CD14-positive monocyte (primary cell): ENCODE measurements around the gene FNDC1. TPM values are rescaled to one million over a fixed set of nuclear protein-coding genes. Genes with fewer than 3 reads are reported as not detected.

Experiments used
- DNase-seq, 3 donors: peaks; one replicate each; pipeline ENCODE4 v3.0.0-alpha.2; 2011 to 2022
- H2AFZ ChIP-seq: 2 replicates; pipeline ENCODE4 v1.6.0; 2012; ENCODE audit warnings: mild to moderate bottlenecking, low read depth, low read length, inconsistent platforms; ENCODE audit not compliant: insufficient read depth, poor library complexity, severe bottlenecking
- H3K27ac ChIP-seq, 2 donors: 1 replicate in 1 of 2; 2 replicates in 1 of 2; pipeline ENCODE4 v1.5.1; 2012 to 2013; ENCODE audit warnings: low read length in 2 of 2, control low read depth in 1 of 2, inconsistent platforms in 1 of 2, low read depth in 1 of 2, mild to moderate bottlenecking in 1 of 2
- H3K27me3 ChIP-seq, 2 donors: one replicate each; pipeline versions ENCODE4 v1.6.0 to v1.6.1; 2011 to 2013; ENCODE audit warnings: low read length in 2 of 2; ENCODE audit not compliant: control insufficient read depth in 2 of 2, insufficient read depth in 2 of 2
- H3K36me3 ChIP-seq, 2 donors: replicated peaks in 1 of 2; 1 replicate in 1 of 2; 2 replicates in 1 of 2; pipeline versions ENCODE4 v1.5.1 to v1.6.1; 2012 to 2013; ENCODE audit warnings: low read length in 2 of 2, control low read depth in 1 of 2, inconsistent platforms in 1 of 2, mild to moderate bottlenecking in 1 of 2; ENCODE audit not compliant: insufficient read depth in 2 of 2, control insufficient read depth in 1 of 2
- H3K4me1 ChIP-seq, 2 donors: 1 replicate in 1 of 2; 2 replicates in 1 of 2; pipeline versions ENCODE4 v1.5.1 to v1.6.1; 2012 to 2013; ENCODE audit warnings: low read length in 2 of 2, control low read depth in 1 of 2, inconsistent platforms in 1 of 2, mild to moderate bottlenecking in 1 of 2, moderate library complexity in 1 of 2; ENCODE audit not compliant: insufficient read depth in 2 of 2, control insufficient read depth in 1 of 2
- H3K4me2 ChIP-seq: replicated peaks from 2 replicates; pipeline ENCODE3; 2012; ENCODE audit warnings: low read length, moderate library complexity, mild to moderate bottlenecking; ENCODE audit not compliant: poor library complexity, severe bottlenecking; ENCODE audit errors: extremely low read depth
- H3K4me3 ChIP-seq, 3 experiments: fragments of 200-600 bp in 1 of 3; sonication (generic) in 1 of 3; replicated peaks in 1 of 3; 1 replicate in 2 of 3; 2 replicates in 1 of 3; pipeline ENCODE4 v1.5.1; 2011 to 2013; ENCODE audit warnings: low read length in 3 of 3, mild to moderate bottlenecking in 3 of 3, control low read depth in 2 of 3, low read depth in 2 of 3, inconsistent platforms in 1 of 3, moderate library complexity in 1 of 3
- H3K79me2 ChIP-seq: 2 replicates; pipeline ENCODE4 v1.6.0; 2012; ENCODE audit warnings: mild to moderate bottlenecking, control low read depth, inconsistent platforms, low read length, moderate library complexity; ENCODE audit not compliant: insufficient read depth
- H3K9ac ChIP-seq: 2 replicates; pipeline ENCODE4 v1.6.0; 2017; ENCODE audit warnings: low read length, mild to moderate bottlenecking; ENCODE audit not compliant: insufficient read depth, poor library complexity, severe bottlenecking
- H3K9me3 ChIP-seq, 2 donors: replicated peaks in 1 of 2; 1 replicate in 1 of 2; 2 replicates in 1 of 2; pipeline versions ENCODE4 v1.5.1 to v1.6.1; 2012 to 2013; ENCODE audit warnings: low read length in 2 of 2, control low read depth in 1 of 2; ENCODE audit not compliant: control insufficient read depth in 1 of 2, insufficient read depth in 1 of 2
- H4K20me1 ChIP-seq: 2 replicates; pipeline ENCODE4 v1.6.0; 2012; ENCODE audit warnings: mild to moderate bottlenecking, low read length, control low read depth, moderate library complexity; ENCODE audit not compliant: insufficient read depth
- H3K27ac Mint-ChIP-seq, 7 donors: one replicate each; pipeline ENCODE4 v1.8.0; 2020; ENCODE audit warnings: mild to moderate bottlenecking in 7 of 7, mixed read lengths in 7 of 7, moderate library complexity in 6 of 7, inconsistent platforms in 2 of 7
- H3K27me3 Mint-ChIP-seq, 3 donors: one replicate each; pipeline ENCODE4 v1.8.0; 2021 to 2022; ENCODE audit warnings: low read depth in 3 of 3, mild to moderate bottlenecking in 3 of 3, mixed read lengths in 3 of 3, moderate library complexity in 3 of 3, inconsistent platforms in 1 of 3
- H3K36me3 Mint-ChIP-seq, 2 donors: one replicate each; pipeline ENCODE4 v1.8.0; 2020; ENCODE audit warnings: mixed read lengths in 2 of 2, inconsistent platforms in 1 of 2, mild to moderate bottlenecking in 1 of 2
- H3K4me1 Mint-ChIP-seq: one replicate; pipeline ENCODE4 v1.8.0; 2020; ENCODE audit warnings: mild to moderate bottlenecking, mixed read lengths
- H3K4me3 Mint-ChIP-seq, 2 donors: one replicate each; pipeline ENCODE4 v1.8.0; 2020; ENCODE audit warnings: mild to moderate bottlenecking in 2 of 2, mixed read lengths in 2 of 2, moderate library complexity in 1 of 2
- H3K9me3 Mint-ChIP-seq, 7 donors: one replicate each; pipeline ENCODE4 v1.8.0; 2020 to 2022; ENCODE audit warnings: mixed read lengths in 7 of 7, mild to moderate bottlenecking in 6 of 7, moderate library complexity in 6 of 7, inconsistent platforms in 2 of 7
- WGBS: methylation state at CpG from one replicate; pipeline ENCODE4 v1.1.5; 2013; ENCODE audit warnings: missing lambda C conversion rate; ENCODE audit not compliant: insufficient coverage; 5-methylcytosine and 5-hydroxymethylcytosine counted together
- intact Hi-C, 2 donors: fragments of 100-400 bp; cut with micrococcal nuclease; formaldehyde crosslinking; loops; one replicate each; pipeline versions ENCODE4 v1.15.0 to v1.15.1; 2023
- polyA plus RNA-seq, 3 donors: library from polyadenylated mRNA; depleted of rRNA in 1 of 3; unstranded in 2 of 3; stranded (reverse) in 1 of 3; fragments of 300-500 nt in 2 of 3; fragments of >200 nt in 1 of 3; fragmentation: Illumina TruSeq in 2 of 3; gene quantifications; 1 replicate in 2 of 3; 2 replicates in 1 of 3; pipeline ENCODE4 v1.2.3, GENCODE V29; 2012 to 2021
- TF ChIP-seq, protein P1 (sequence below): fragments of 200-600 bp; IDR thresholded peaks from one replicate; pipeline ENCODE4 v1.8.0; 2022; ENCODE audit warnings: antibody characterized with exemption, mild to moderate bottlenecking

FNDC1 gene
- polyA plus RNA-seq, 3 donors = not detected

GRCh38 chr6:159256128-159256527 is 86.9 kb downstream of the FNDC1 start:
- Histone ChIP-seq H2AFZ (no peak overlapping the region), H3K79me2 (no peaks in the 10 kb centered on the region), H3K27ac (no peak overlapping the region), H3K4me2 (no peak overlapping the region), H3K9ac (no peak overlapping the region), H3K4me1 (no peaks in the 10 kb centered on the region), H3K9me3 (no peaks in the 10 kb centered on the region), H4K20me1 (no peaks in the 10 kb centered on the region), H3K36me3 (no peaks in the 10 kb centered on the region), H3K27me3 (no peaks in the 10 kb centered on the region), H3K4me3 (no peak overlapping the region)
- Mint-ChIP-seq H3K4me3 (no peak overlapping the region), H3K36me3 (no peaks in the 10 kb centered on the region), H3K27ac (no peak overlapping the region), H3K4me1 (no peaks in the 10 kb centered on the region), H3K9me3 (no peaks in the 10 kb centered on the region), H3K27me3 (peaks cover 0 to 9% (median 2%) of the 10 kb centered on the region in 3 donors)
- TF ChIP-seq, protein P1, sequence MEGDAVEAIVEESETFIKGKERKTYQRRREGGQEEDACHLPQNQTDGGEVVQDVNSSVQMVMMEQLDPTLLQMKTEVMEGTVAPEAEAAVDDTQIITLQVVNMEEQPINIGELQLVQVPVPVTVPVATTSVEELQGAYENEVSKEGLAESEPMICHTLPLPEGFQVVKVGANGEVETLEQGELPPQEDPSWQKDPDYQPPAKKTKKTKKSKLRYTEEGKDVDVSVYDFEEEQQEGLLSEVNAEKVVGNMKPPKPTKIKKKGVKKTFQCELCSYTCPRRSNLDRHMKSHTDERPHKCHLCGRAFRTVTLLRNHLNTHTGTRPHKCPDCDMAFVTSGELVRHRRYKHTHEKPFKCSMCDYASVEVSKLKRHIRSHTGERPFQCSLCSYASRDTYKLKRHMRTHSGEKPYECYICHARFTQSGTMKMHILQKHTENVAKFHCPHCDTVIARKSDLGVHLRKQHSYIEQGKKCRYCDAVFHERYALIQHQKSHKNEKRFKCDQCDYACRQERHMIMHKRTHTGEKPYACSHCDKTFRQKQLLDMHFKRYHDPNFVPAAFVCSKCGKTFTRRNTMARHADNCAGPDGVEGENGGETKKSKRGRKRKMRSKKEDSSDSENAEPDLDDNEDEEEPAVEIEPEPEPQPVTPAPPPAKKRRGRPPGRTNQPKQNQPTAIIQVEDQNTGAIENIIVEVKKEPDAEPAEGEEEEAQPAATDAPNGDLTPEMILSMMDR = no peak
- 90% methylated on average over 2 of the region's 5 CpGs for WGBS
- DNase-seq = no peak
- intact Hi-C loops = no loop called here

GRCh38 chr6:159257846-159258245 is 88.6 kb downstream of the FNDC1 start:
- no CpG with 5 or more reads among the region's 6 CpGs for WGBS
- Histone ChIP-seq H3K79me2 (no peaks in the 10 kb centered on the region), H3K9ac (no peak overlapping the region), H4K20me1 (no peaks in the 10 kb centered on the region), H3K27ac (no peak overlapping the region), H3K36me3 (no peaks in the 10 kb centered on the region), H3K4me2 (no peak overlapping the region), H2AFZ (no peak overlapping the region), H3K27me3 (no peaks in the 10 kb centered on the region), H3K9me3 (no peaks in the 10 kb centered on the region), H3K4me1 (no peaks in the 10 kb centered on the region), H3K4me3 (no peak overlapping the region)
- Mint-ChIP-seq H3K27ac (peak overlapping the region in 1 of 7 donors; percentile 8), H3K36me3 (no peaks in the 10 kb centered on the region), H3K9me3 (no peaks in the 10 kb centered on the region), H3K27me3 (peaks cover 0 to 9% (median 2%) of the 10 kb centered on the region in 3 donors), H3K4me1 (no peaks in the 10 kb centered on the region), H3K4me3 (no peak overlapping the region)
- TF ChIP-seq, protein P1 = no peak
- no peak for DNase-seq
- intact Hi-C loops = no loop called here
